ENCODE measurements around the gene CAPS.

CAPS gene

DNA sequence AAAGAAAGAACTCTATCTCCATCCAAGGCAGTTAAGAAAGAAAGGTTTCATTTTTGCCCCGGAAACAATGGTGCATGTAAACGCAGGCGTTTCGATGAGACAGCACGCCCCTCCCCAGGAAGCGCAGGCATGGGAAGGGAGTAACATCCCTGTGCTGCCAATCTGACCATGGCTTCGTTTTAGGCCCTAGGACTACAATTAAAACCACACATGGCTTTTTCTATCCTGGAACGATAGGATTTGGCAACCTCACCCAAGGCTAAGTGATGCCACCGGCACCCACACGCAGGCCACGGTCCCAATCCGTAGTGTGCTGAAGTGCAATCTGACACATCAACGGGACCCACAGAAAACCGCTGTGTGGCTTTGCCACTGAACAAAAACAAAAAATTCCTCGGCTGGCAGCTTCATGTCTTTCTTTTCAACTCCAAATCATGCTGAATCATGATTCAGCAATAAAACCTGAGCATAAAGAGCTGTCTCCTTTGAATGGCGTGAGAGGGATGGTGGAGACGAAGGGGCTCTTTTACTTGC, 39.7 kb downstream of the CAPS start:
- TF ChIP-seq POLR2AphosphoS5 (IDR thresholded peaks at IDR 0.05; ENCODE audit: low read depth) (no peak), SPI1 (IDR thresholded peaks at IDR 0.05; ENCODE audit: borderline replicate concordance, low read depth) (no peak), GABPA (IDR thresholded peaks at IDR 0.05; ENCODE audit: low read depth) (no peak)
- TF ChIP-seq, protein P1, sequence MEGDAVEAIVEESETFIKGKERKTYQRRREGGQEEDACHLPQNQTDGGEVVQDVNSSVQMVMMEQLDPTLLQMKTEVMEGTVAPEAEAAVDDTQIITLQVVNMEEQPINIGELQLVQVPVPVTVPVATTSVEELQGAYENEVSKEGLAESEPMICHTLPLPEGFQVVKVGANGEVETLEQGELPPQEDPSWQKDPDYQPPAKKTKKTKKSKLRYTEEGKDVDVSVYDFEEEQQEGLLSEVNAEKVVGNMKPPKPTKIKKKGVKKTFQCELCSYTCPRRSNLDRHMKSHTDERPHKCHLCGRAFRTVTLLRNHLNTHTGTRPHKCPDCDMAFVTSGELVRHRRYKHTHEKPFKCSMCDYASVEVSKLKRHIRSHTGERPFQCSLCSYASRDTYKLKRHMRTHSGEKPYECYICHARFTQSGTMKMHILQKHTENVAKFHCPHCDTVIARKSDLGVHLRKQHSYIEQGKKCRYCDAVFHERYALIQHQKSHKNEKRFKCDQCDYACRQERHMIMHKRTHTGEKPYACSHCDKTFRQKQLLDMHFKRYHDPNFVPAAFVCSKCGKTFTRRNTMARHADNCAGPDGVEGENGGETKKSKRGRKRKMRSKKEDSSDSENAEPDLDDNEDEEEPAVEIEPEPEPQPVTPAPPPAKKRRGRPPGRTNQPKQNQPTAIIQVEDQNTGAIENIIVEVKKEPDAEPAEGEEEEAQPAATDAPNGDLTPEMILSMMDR (IDR thresholded peaks at IDR 0.05; ENCODE audit: insufficient read depth, low read length), result no peak
- TF ChIP-seq, protein P2, sequence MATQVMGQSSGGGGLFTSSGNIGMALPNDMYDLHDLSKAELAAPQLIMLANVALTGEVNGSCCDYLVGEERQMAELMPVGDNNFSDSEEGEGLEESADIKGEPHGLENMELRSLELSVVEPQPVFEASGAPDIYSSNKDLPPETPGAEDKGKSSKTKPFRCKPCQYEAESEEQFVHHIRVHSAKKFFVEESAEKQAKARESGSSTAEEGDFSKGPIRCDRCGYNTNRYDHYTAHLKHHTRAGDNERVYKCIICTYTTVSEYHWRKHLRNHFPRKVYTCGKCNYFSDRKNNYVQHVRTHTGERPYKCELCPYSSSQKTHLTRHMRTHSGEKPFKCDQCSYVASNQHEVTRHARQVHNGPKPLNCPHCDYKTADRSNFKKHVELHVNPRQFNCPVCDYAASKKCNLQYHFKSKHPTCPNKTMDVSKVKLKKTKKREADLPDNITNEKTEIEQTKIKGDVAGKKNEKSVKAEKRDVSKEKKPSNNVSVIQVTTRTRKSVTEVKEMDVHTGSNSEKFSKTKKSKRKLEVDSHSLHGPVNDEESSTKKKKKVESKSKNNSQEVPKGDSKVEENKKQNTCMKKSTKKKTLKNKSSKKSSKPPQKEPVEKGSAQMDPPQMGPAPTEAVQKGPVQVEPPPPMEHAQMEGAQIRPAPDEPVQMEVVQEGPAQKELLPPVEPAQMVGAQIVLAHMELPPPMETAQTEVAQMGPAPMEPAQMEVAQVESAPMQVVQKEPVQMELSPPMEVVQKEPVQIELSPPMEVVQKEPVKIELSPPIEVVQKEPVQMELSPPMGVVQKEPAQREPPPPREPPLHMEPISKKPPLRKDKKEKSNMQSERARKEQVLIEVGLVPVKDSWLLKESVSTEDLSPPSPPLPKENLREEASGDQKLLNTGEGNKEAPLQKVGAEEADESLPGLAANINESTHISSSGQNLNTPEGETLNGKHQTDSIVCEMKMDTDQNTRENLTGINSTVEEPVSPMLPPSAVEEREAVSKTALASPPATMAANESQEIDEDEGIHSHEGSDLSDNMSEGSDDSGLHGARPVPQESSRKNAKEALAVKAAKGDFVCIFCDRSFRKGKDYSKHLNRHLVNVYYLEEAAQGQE (IDR thresholded peaks at IDR 0.05; ENCODE audit: insufficient replicate concordance, low read depth), result no peak
- H3K27ac ChIP-seq (replicated peaks), result no peak overlapping the region
- no peaks in the 10 kb centered on the region for H3K27me3 ChIP-seq (ENCODE audit: insufficient read depth, poor library complexity, severe bottlenecking)
- no peak overlapping the region for H3K4me3 ChIP-seq (replicated peaks; ENCODE audit: insufficient read depth, low read length)
- no peak for DNase-seq (ENCODE audit: low read depth in 1 of 2, low spot score in 1 of 2)

DNA sequence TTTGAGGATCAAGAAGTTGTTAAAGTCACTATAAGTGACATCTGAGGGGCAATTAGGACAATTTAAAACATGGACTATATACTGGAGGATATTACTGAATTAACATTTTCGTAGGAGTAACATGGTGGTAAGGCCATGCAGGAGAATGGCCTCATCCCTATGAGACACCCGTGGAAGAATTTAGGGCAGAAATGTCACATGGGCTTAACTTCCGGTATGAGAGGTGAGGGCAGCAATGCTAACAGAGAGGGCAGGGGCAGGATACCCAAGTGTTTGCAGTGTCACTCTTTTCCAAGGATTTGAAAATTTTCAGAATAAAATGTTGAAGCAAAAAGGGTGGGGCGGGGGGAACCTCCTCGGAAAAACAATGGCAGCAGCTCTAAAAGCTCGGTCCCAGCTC, 40.2 kb downstream of the CAPS start:
- no peak for DNase-seq (ENCODE audit: low read depth in 1 of 2, low spot score in 1 of 2)
- Histone ChIP-seq H3K27me3 (ENCODE audit: insufficient read depth, poor library complexity, severe bottlenecking) (no peaks in the 10 kb centered on the region), H3K27ac (replicated peaks) (no peak overlapping the region), H3K4me3 (replicated peaks; ENCODE audit: insufficient read depth, low read length) (no peak overlapping the region)
- no peak for TF ChIP-seq SPI1 (IDR thresholded peaks at IDR 0.05; ENCODE audit: borderline replicate concordance, low read depth)

DNA sequence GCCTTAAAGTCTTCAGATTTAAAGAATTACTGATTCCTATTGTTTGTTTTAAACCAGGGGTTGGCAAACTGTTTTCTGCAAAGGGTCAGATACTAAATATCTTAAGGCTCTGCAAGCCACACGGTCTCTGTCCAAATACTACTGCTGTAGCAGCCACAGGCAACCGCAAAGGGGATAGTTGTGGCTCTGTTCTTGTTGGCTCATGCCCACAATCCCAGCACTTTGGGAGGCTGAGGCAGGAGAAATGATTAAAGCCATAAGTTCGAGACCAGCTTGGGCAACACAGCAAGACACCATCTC, 41.5 kb downstream of the CAPS start:
- Histone ChIP-seq H3K27me3 (ENCODE audit: insufficient read depth, poor library complexity, severe bottlenecking) (no peaks in the 10 kb centered on the region), H3K27ac (replicated peaks) (no peak overlapping the region), H3K4me3 (replicated peaks; ENCODE audit: insufficient read depth, low read length) (no peak overlapping the region)
- no peak for DNase-seq (ENCODE audit: low read depth in 1 of 2, low spot score in 1 of 2)
- TF ChIP-seq, protein P1 (IDR thresholded peaks at IDR 0.05; ENCODE audit: insufficient read depth, low read length), result no peak
- TF ChIP-seq POLR2AphosphoS5 (IDR thresholded peaks at IDR 0.05; ENCODE audit: low read depth) (no peak), SPI1 (IDR thresholded peaks at IDR 0.05; ENCODE audit: borderline replicate concordance, low read depth) (no peak), GABPA (IDR thresholded peaks at IDR 0.05; ENCODE audit: low read depth) (no peak)
- TF ChIP-seq, protein P2 (IDR thresholded peaks at IDR 0.05; ENCODE audit: insufficient replicate concordance, low read depth), result no peak

DNA sequence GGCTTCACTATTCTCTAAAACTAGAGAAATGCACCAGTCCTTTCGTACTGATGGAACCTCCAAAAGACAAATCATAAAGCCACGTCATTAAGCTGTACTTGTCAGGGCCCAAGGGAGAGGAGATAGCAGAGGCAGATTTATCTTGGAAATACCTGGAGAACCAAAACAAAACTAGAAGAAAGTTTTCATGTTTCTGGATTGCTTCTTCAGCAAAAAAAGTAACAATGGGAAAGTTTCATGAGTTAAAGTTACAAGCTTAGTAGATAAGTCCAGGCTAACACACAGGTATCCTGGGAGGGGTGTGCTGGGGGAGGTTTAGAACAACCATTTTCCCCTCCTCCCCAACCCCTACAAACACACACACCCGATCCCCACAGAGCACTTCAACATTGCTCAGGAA, 42.3 kb downstream of the CAPS start:
- TF ChIP-seq GABPA (IDR thresholded peaks at IDR 0.05; ENCODE audit: low read depth), result no peak
- TF ChIP-seq, protein P2 (IDR thresholded peaks at IDR 0.05; ENCODE audit: insufficient replicate concordance, low read depth), result no peak
- TF ChIP-seq SPI1 (IDR thresholded peaks at IDR 0.05; ENCODE audit: borderline replicate concordance, low read depth), result no peak
- DNase-seq (ENCODE audit: low read depth in 1 of 2, low spot score in 1 of 2), result no peak
- Histone ChIP-seq H3K27me3 (ENCODE audit: insufficient read depth, poor library complexity, severe bottlenecking) (no peaks in the 10 kb centered on the region), H3K4me3 (replicated peaks; ENCODE audit: insufficient read depth, low read length) (no peak overlapping the region), H3K27ac (replicated peaks) (no peak overlapping the region)
